ENCODE data around the gene FOXA3.
"Not testable (repeated sequence)": the region's sequence is repeated elsewhere in the genome, so short reads cannot be mapped to it uniquely, and the experiment has no call there.

The FOXA3 gene

DNA sequence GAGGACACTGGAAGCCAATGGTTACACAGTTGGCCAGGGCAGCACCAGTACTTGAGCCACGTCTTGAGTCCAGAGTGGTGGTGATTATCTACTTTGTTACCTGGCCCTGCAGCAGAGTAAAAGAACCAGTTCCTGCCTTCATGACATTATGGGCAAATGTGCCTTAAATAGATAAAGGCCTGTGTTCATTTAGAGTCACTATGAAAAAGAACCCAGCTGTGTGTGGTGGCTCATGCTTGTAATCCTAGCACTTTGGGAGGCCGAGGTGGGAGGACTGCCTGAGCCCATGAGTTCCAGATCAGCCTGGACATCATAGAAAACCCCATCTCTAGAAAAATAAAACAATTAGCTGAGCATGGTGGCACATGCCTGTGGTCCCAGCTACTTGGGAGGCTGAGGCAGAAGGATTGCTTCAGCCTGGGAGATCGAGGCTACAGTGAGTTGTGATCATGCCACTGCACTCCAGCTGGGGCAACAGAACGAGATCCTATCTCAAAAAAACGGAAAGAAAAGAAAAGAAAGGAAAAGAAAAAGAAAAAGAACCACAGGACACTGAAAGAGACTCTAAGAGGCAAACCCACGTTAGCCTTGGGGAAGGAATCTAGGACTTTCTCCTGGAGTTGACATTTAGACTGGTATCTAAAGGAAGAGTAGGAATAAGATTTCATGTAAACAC lies 25.2 kb downstream of the FOXA3 start:
- Histone ChIP-seq H3K9me3 (ENCODE audit: insufficient read depth, low read length) (no peaks in the 10 kb centered on the region), H3K79me2 (ENCODE audit: insufficient read depth, low read length) (peaks cover 11% of the 10 kb centered on the region; the same call in 1 of the 2 replicates), H3K27ac (ENCODE audit: low read depth, low read length) (no peak overlapping the region), H4K20me1 (ENCODE audit: low read depth, low read length) (no peaks in the 10 kb centered on the region), H2AFZ (ENCODE audit: low read depth, low read length, severe bottlenecking) (no peak overlapping the region), H3K4me3 (ENCODE audit: insufficient read depth, low read length, poor library complexity, severe bottlenecking) (no peak overlapping the region), H3F3A (ENCODE audit: insufficient read depth) (peaks cover 21% of the 10 kb centered on the region), H3K4me2 (ENCODE audit: low read depth, low read length, poor library complexity, severe bottlenecking) (no peak overlapping the region), H3K36me3 (ENCODE audit: low read length) (no peaks in the 10 kb centered on the region), H3K9ac (ENCODE audit: low read length) (no peak overlapping the region), H3K27me3 (ENCODE audit: low read length) (no peaks in the 10 kb centered on the region), H3K9me2 (replicated peaks; ENCODE audit: insufficient read depth, low read length) (no peaks in the 10 kb centered on the region)
- TF ChIP-seq, protein P1, sequence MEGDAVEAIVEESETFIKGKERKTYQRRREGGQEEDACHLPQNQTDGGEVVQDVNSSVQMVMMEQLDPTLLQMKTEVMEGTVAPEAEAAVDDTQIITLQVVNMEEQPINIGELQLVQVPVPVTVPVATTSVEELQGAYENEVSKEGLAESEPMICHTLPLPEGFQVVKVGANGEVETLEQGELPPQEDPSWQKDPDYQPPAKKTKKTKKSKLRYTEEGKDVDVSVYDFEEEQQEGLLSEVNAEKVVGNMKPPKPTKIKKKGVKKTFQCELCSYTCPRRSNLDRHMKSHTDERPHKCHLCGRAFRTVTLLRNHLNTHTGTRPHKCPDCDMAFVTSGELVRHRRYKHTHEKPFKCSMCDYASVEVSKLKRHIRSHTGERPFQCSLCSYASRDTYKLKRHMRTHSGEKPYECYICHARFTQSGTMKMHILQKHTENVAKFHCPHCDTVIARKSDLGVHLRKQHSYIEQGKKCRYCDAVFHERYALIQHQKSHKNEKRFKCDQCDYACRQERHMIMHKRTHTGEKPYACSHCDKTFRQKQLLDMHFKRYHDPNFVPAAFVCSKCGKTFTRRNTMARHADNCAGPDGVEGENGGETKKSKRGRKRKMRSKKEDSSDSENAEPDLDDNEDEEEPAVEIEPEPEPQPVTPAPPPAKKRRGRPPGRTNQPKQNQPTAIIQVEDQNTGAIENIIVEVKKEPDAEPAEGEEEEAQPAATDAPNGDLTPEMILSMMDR (IDR thresholded peaks at IDR 0.05; ENCODE audit: insufficient read depth, low read length, poor library complexity, severe bottlenecking), result no peak
- no peak for TF ChIP-seq EZH2phosphoT487 (conservative IDR thresholded peaks at IDR 0.05; ENCODE audit: low read length)

DNA sequence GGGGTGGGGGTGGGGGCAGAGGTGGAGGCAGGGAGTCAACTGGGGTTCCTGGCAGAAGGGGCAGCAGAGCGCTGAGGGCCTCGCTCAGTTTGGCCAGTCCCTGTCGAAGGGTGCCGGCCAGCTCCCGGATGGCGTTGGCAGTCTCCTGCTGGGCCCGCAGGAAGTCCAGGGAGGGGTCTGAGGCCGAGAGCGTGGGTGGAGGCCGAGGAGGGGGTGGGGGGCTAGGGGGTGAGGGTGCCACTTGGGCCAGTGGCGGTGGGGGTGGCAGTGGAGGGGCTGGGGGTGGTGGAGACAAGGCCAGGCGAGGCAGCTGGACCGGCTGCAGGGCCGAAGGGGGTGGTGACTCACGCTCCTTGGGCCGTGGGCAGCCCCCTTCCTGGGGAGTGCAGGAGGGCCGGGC lies 26.8 kb downstream of the FOXA3 start:
- no peaks in the 10 kb centered on the region for H3K9me2 ChIP-seq (replicated peaks; ENCODE audit: insufficient read depth, low read length)
- H3K36me3 ChIP-seq (ENCODE audit: low read length), result no peaks in the 10 kb centered on the region
- no peak overlapping the region for H3K27ac ChIP-seq (ENCODE audit: low read depth, low read length)
- H4K20me1 ChIP-seq (ENCODE audit: low read depth, low read length), result no peaks in the 10 kb centered on the region
- H3K79me2 ChIP-seq (ENCODE audit: insufficient read depth, low read length), result no peaks in the 10 kb centered on the region
- H3K4me2 ChIP-seq (ENCODE audit: low read depth, low read length, poor library complexity, severe bottlenecking), result no peak overlapping the region
- H2AFZ ChIP-seq (ENCODE audit: low read depth, low read length, severe bottlenecking), result no peak overlapping the region
- H3K4me3 ChIP-seq (ENCODE audit: insufficient read depth, low read length, poor library complexity, severe bottlenecking), result no peak overlapping the region
- H3F3A ChIP-seq (ENCODE audit: insufficient read depth), result peaks cover 21% of the 10 kb centered on the region
- H3K9ac ChIP-seq (ENCODE audit: low read length), result no peak overlapping the region
- no peaks in the 10 kb centered on the region for H3K27me3 ChIP-seq (ENCODE audit: low read length)
- no peaks in the 10 kb centered on the region for H3K9me3 ChIP-seq (ENCODE audit: insufficient read depth, low read length)
- no peak for TF ChIP-seq EZH2phosphoT487 (conservative IDR thresholded peaks at IDR 0.05; ENCODE audit: low read length)
- TF ChIP-seq, protein P1 (IDR thresholded peaks at IDR 0.05; ENCODE audit: insufficient read depth, low read length, poor library complexity, severe bottlenecking), result no peak

DNA sequence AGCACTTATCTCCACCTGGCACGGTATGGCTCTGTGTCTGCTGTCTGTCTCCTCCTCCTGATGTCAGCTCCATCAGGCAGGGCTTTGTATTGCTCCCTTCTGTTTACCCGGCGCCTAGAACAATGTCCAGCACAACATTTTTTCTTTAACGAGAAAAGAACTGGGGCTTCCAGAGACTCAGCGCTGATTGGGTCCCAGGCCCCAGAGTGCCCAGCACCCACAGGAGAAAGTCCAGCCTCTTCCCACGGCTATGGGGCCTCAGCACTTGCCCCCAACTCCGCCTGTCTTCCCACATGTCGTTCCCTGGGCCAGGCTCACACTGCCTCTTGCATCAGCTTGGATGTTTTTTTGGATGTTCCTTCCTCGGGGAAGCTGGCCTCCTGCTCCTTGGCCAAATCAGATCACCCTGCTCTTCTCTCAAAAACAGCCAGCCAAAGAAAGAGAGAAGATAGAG lies 31.4 kb downstream of the FOXA3 start:
- no peaks in the 10 kb centered on the region for H3K9me3 ChIP-seq (ENCODE audit: insufficient read depth, low read length)
- H3K36me3 ChIP-seq (ENCODE audit: low read length), result no peaks in the 10 kb centered on the region
- no peaks in the 10 kb centered on the region for H3K9me2 ChIP-seq (replicated peaks; ENCODE audit: insufficient read depth, low read length)
- H3K4me3 ChIP-seq (ENCODE audit: insufficient read depth, low read length, poor library complexity, severe bottlenecking), result no peak overlapping the region
- no peak for TF ChIP-seq EZH2phosphoT487 (conservative IDR thresholded peaks at IDR 0.05; ENCODE audit: low read length)
- TF ChIP-seq, protein P1 (IDR thresholded peaks at IDR 0.05; ENCODE audit: insufficient read depth, low read length, poor library complexity, severe bottlenecking), result no peak
- H4K20me1 ChIP-seq (ENCODE audit: low read depth, low read length), result no peaks in the 10 kb centered on the region
- H3K27me3 ChIP-seq (ENCODE audit: low read length), result no peaks in the 10 kb centered on the region
- no peak overlapping the region for H2AFZ ChIP-seq (ENCODE audit: low read depth, low read length, severe bottlenecking)
- peaks cover 1% of the 10 kb centered on the region; the same call in 1 of the 2 replicates for H3K79me2 ChIP-seq (ENCODE audit: insufficient read depth, low read length)
- H3K27ac ChIP-seq (ENCODE audit: low read depth, low read length), result no peak overlapping the region
- H3K4me2 ChIP-seq (ENCODE audit: low read depth, low read length, poor library complexity, severe bottlenecking), result no peak overlapping the region
- H3K9ac ChIP-seq (ENCODE audit: low read length), result no peak overlapping the region
- H3F3A ChIP-seq (ENCODE audit: insufficient read depth), result no peaks in the 10 kb centered on the region

DNA sequence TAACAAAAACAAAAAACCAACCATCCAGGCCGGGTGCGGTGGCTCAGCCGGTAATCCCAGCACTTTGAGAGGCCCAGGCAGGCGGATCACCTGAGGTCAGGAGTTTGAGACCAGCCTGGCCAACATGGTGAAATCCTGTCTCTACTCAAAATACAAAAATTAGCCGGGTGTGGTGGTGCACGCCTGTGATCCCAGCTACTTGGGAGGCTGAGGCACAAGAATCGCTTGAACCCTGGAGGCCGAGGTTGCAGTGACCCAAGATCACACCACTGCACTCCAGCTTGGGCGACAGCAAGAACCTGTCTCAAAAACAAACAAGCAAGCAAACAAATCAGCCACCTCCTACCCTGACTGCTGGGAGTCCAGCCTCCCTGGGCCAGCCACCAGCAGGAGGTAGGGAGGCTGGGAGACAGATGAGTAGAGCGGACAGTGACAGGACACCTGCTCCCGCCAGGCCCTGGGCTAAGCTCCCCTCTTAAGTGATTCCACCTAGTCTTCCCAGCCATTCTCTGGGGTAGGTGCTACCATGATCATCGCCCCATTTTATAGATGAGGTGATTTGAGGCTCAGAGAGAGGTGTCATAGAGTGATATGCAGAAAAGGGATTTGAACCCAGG lies 32.0 kb downstream of the FOXA3 start:
- not testable (repeated sequence) for H2AFZ ChIP-seq (ENCODE audit: low read depth, low read length, severe bottlenecking); H3K4me2 ChIP-seq (ENCODE audit: low read depth, low read length, poor library complexity, severe bottlenecking); H3K9me2 ChIP-seq (replicated peaks; ENCODE audit: insufficient read depth, low read length); H4K20me1 ChIP-seq (ENCODE audit: low read depth, low read length); H3K27me3 ChIP-seq (ENCODE audit: low read length); H3K4me3 ChIP-seq (ENCODE audit: insufficient read depth, low read length, poor library complexity, severe bottlenecking); H3K27ac ChIP-seq (ENCODE audit: low read depth, low read length); H3K9ac ChIP-seq (ENCODE audit: low read length); H3F3A ChIP-seq (ENCODE audit: insufficient read depth); H3K9me3 ChIP-seq (ENCODE audit: insufficient read depth, low read length); H3K36me3 ChIP-seq (ENCODE audit: low read length); H3K79me2 ChIP-seq (ENCODE audit: insufficient read depth, low read length)
